ENCODE results near the gene GRPEL1. TPM values are rescaled to one million over a fixed set of nuclear protein-coding genes. Genes with fewer than 3 reads are reported as not detected.
A peak's percentile ranks its signal among the peaks of the same experiment; 100 is the strongest.

The GRPEL1 gene
- total RNA-seq, 1 donor from 2014 or later = 24.1 TPM

DNA sequence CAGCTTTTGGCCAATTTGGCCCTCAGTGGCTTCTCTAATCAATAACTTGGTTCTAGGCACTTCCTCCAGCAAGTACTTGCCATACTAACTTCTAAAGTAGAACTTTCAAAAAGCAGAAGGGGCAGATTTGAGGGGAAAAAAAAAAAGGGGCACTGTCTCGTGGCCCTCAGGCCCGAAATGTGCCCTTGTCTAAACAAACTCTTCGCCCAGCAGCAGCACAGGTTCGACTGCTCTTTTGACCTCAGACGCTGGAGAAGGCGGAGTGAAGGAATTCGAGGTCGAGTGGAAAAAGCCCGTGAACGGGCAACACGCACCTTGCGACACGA lies 775 bp downstream of the GRPEL1 start:
- TF ChIP-seq, protein P1, sequence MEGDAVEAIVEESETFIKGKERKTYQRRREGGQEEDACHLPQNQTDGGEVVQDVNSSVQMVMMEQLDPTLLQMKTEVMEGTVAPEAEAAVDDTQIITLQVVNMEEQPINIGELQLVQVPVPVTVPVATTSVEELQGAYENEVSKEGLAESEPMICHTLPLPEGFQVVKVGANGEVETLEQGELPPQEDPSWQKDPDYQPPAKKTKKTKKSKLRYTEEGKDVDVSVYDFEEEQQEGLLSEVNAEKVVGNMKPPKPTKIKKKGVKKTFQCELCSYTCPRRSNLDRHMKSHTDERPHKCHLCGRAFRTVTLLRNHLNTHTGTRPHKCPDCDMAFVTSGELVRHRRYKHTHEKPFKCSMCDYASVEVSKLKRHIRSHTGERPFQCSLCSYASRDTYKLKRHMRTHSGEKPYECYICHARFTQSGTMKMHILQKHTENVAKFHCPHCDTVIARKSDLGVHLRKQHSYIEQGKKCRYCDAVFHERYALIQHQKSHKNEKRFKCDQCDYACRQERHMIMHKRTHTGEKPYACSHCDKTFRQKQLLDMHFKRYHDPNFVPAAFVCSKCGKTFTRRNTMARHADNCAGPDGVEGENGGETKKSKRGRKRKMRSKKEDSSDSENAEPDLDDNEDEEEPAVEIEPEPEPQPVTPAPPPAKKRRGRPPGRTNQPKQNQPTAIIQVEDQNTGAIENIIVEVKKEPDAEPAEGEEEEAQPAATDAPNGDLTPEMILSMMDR (IDR thresholded peaks at IDR 0.05) = no peak
- Mint-ChIP-seq H3K36me3 (ENCODE audit: low read depth) (peaks cover 4% of the 10 kb centered on the region), H3K4me1 (ENCODE audit: low read depth) (peaks cover 37% of the 10 kb centered on the region), H3K9me3 (ENCODE audit: low read depth) (no peaks in the 10 kb centered on the region), H3K4me3 (ENCODE audit: unreplicated experiment) (peak overlapping the region; percentile 91), H3K27me3 (ENCODE audit: low read depth) (peaks cover 2% of the 10 kb centered on the region), H3K27ac (ENCODE audit: unreplicated experiment) (peak overlapping the region; percentile 85)
- DNase-seq (ENCODE audit: low spot score) = no peak

- no peak for DNase-seq (ENCODE audit: low spot score)
- Mint-ChIP-seq H3K9me3 (ENCODE audit: low read depth) (no peaks in the 10 kb centered on the region), H3K27ac (ENCODE audit: unreplicated experiment) (no peak overlapping the region), H3K36me3 (ENCODE audit: low read depth) (peaks cover 4% of the 10 kb centered on the region), H3K4me1 (ENCODE audit: low read depth) (peaks cover 37% of the 10 kb centered on the region), H3K4me3 (ENCODE audit: unreplicated experiment) (peak overlapping the region; percentile 91), H3K27me3 (ENCODE audit: low read depth) (peaks cover 2% of the 10 kb centered on the region)
- TF ChIP-seq, protein P1 (IDR thresholded peaks at IDR 0.05) = no peak
These were observed 1.4 kb downstream of the GRPEL1 start for GRCh38 chr4:7066493-7066892.

DNA sequence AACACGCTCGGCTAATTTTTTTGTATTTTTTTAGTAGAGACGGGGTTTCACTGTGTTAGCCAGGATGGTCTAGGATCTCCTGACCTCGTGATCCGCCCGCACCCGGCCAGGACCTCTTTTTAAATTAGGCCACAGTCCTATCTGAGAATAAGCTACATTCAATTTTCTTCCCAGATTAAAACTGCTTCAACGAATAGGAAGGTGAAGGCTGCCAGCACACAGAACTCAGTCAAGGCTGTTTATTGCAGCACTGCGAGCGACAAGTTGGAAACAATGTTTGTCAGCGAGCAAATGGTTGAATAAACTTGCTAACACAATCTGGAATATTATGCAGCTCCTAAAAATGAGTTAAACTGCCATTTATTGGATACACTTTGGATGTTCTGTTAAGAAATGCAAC lies 1.9 kb downstream of the GRPEL1 start:
- Mint-ChIP-seq H3K27ac (ENCODE audit: unreplicated experiment) (no peak overlapping the region), H3K27me3 (ENCODE audit: low read depth) (peaks cover 2% of the 10 kb centered on the region), H3K9me3 (ENCODE audit: low read depth) (no peaks in the 10 kb centered on the region), H3K36me3 (ENCODE audit: low read depth) (peaks cover 9% of the 10 kb centered on the region), H3K4me3 (ENCODE audit: unreplicated experiment) (peak overlapping the region; percentile 91), H3K4me1 (ENCODE audit: low read depth) (peaks cover 37% of the 10 kb centered on the region)
- DNase-seq (ENCODE audit: low spot score) = no peak
- TF ChIP-seq, protein P1 (IDR thresholded peaks at IDR 0.05) = no peak

GRCh38 chr4:7063362-7063761 lies 4.5 kb downstream of the GRPEL1 start:
- Mint-ChIP-seq H3K27me3 (ENCODE audit: low read depth) (no peaks in the 10 kb centered on the region), H3K9me3 (ENCODE audit: low read depth) (no peaks in the 10 kb centered on the region), H3K27ac (ENCODE audit: unreplicated experiment) (no peak overlapping the region), H3K4me1 (ENCODE audit: low read depth) (peaks cover 23% of the 10 kb centered on the region), H3K36me3 (ENCODE audit: low read depth) (peaks cover 10% of the 10 kb centered on the region), H3K4me3 (ENCODE audit: unreplicated experiment) (no peak overlapping the region)
- DNase-seq (ENCODE audit: low spot score) = no peak
- TF ChIP-seq, protein P1 (IDR thresholded peaks at IDR 0.05) = no peak

DNA sequence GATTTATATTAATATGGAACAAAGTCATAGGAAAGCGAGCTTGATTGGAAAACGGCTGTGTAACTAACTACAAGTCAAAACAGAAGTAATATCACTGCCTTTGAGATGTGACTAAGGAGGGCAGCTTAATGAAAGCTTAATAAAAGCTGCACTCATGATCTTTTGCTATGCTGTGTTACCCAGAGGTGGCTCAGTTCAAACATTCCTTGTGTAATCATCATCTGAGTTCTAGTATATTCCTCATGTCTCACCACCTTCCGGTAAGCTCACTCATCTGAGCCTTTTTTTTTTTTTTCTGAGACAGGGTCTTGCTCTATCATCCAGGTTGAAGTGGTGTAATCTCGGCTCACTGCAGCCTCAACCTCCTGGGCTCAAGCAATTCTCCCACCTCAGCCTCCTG lies 5.0 kb downstream of the GRPEL1 start:
- TF ChIP-seq, protein P1 (IDR thresholded peaks at IDR 0.05) = no peak
- DNase-seq (ENCODE audit: low spot score) = no peak
- H3K4me1 Mint-ChIP-seq (ENCODE audit: low read depth) = peaks cover 23% of the 10 kb centered on the region
- H3K4me3 Mint-ChIP-seq (ENCODE audit: unreplicated experiment) = no peak overlapping the region
- no peak overlapping the region for H3K27ac Mint-ChIP-seq (ENCODE audit: unreplicated experiment)
- no peaks in the 10 kb centered on the region for H3K27me3 Mint-ChIP-seq (ENCODE audit: low read depth)
- H3K9me3 Mint-ChIP-seq (ENCODE audit: low read depth) = no peaks in the 10 kb centered on the region
- peaks cover 10% of the 10 kb centered on the region for H3K36me3 Mint-ChIP-seq (ENCODE audit: low read depth)
